Upper lobe of left lung (tissue), 4 donors: ENCODE results near the gene ALG1.

Experiments used
- CTCF ChIP-seq, 6 experiments: fragments of 450-650 bp in 4 of 6; fragments of 200-600 bp in 2 of 6; sonication (generic) in 2 of 6; IDR thresholded peaks; one replicate each; pipeline ENCODE4 v1.5.1; 2016 to 2019; ENCODE audit warnings: antibody characterized with exemption in 6 of 6
- POLR2A ChIP-seq, 4 donors: fragments of 450-650 bp; IDR thresholded peaks; one replicate each; pipeline ENCODE4 v1.5.1; 2016 to 2017; ENCODE audit warnings: antibody characterized with exemption in 4 of 4, mild to moderate bottlenecking in 2 of 4

DNA sequence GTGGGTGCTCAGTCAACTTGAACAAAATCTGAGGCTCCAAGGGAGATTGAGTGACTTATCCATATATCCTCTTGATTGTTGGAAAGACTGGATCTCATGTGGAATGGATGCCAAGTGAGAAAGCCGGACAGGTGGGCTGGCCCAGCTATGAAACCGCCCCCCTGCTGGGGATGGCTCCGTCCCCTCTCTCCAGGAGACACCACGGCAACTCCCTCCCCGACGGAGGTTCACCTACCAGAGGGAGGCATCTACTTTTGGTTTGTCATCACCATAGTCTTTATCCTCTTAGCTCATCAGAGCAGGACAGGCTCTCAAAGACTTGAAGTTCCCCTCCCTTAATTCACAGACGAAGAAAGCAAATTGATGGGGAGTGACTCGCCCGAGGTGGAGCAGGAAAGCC, 1.8 kb upstream of the ALG1 start:
- TF ChIP-seq CTCF (IDR thresholded peaks at IDR 0.05) = no peak
- TF ChIP-seq POLR2A (IDR thresholded peaks at IDR 0.05) = no peak
